Renal pelvis (tissue), 12 donors: ENCODE measurements around the gene AMTN. TPM values are rescaled to one million over a fixed set of nuclear protein-coding genes. Genes with fewer than 3 reads are reported as not detected.
"Not testable (repeated sequence)": the region's sequence is repeated elsewhere in the genome, so short reads cannot be mapped to it uniquely, and the experiment has no call there.

Experiments used
- DNase-seq: peaks from one replicate; pipeline ENCODE4 v3.0.0-alpha.2; 2013
- long read RNA-seq, 16 experiments: transcript quantifications; one replicate each; lab custom pipeline, GENCODE V29; 2026
- polyA plus RNA-seq, 3 donors: library from polyadenylated mRNA; unstranded; fragments of 120-200 nt; gene quantifications; one replicate each; pipeline ENCODE4 v1.2.1, GENCODE V29; 2013; ENCODE audit not compliant: insufficient read length in 3 of 3

The AMTN gene
- polyA plus RNA-seq, result not detected
- long read RNA-seq, donor 1, result 0 reads
- long read RNA-seq, donor 2, result 0 reads
- long read RNA-seq, donor 3, result 0 reads
- long read RNA-seq, donor 4, result 0 reads
- long read RNA-seq, donor 5, result 0 reads
- long read RNA-seq, donor 6, result 0 reads
- long read RNA-seq, donor 7, result 0 reads
- long read RNA-seq, donor 8, result 0 reads
- long read RNA-seq, donor 9, result 0 reads
- long read RNA-seq, donor 10, result 0 reads
- long read RNA-seq, donor 11, result 0 reads
- long read RNA-seq, donor 12, result 0 reads
- long read RNA-seq, donor 13, result 0 reads
- long read RNA-seq, donor 14, result 0 reads
- long read RNA-seq, donor 15, result 0 reads
- long read RNA-seq, donor 16, result 0 reads

- DNase-seq, result no peak
These were observed at the start of gene AMTN for GRCh38 chr4:70518269-70518668. AMTN (plus strand) TSS chr4:70518569; CDS start chr4:70518778, 209 bp downstream.

- no peak for DNase-seq
These were observed 46.5 kb upstream of the AMTN start, which contains the start of gene MUC7 for GRCh38 chr4:70471897-70472296. MUC7 (plus strand) TSS chr4:70472197; CDS start chr4:70474022, 1,825 bp downstream.

DNA sequence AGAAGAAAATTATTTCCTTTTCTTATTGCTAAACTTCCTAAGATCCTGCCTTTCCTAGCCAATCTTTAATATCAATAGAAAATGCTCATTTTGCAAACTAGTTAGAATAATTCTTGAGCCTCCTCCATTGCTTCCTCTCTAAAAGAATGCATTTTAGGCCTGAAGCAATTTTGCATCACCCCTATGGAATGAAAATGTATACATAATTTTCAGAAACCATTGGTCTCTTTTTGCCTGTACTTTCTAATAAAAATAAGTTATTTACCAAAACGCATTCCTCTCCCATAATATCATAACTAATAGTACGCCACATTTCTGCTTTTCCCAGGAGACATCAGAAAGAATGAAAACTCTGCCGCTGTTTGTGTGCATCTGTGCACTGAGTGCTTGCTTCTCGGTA is 44.7 kb upstream of the AMTN start:
- DNase-seq, result no peak

GRCh38 chr4:70488748-70489147 is 29.6 kb upstream of the AMTN start:
- DNase-seq, result no peak

DNA sequence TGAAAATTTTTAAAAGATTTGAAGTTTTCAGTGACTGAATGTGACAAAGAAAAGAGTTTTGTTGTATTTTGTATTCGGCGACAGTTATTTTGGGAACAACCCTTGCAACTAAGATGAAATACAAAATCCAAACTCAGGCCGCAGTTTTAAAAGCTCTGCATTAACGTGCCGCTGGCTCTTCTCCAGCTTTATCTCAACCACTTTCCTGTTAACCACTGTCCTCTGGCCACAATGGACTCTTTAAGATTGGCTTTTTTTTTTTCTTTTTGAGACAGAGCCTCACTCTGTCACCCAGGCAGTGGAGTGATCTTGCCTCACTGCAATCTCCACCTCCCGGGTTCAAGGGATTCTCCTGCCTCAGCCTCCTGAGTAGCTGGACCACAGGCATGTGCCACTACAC is 22.1 kb upstream of the AMTN start:
- no peak for DNase-seq

- DNase-seq, result not testable (repeated sequence)
These were observed 16.5 kb upstream of the AMTN start for GRCh38 chr4:70501838-70502237.

DNA sequence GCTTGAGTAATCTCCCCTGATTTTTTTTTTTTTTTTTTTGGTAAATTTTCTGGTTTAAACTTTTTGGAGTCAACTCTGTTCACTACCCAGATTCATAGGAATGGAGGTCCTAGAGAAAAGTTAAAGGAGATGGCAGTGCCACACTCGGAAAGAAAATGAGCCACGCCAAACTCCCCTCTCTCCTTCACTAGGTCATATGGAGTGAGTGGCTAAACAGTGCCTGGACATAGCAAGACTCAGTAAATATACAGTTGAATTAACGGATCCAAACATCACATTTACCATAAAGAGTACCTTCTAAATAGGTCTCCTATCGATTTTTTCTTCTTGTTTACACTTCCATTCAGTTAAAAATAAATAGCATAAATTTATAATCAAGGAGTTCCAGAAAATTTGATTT is 13.6 kb upstream of the AMTN start:
- no peak for DNase-seq

- DNase-seq, result peak; percentile 42
These were observed 13.1 kb upstream of the AMTN start for GRCh38 chr4:70505151-70505748.

DNA sequence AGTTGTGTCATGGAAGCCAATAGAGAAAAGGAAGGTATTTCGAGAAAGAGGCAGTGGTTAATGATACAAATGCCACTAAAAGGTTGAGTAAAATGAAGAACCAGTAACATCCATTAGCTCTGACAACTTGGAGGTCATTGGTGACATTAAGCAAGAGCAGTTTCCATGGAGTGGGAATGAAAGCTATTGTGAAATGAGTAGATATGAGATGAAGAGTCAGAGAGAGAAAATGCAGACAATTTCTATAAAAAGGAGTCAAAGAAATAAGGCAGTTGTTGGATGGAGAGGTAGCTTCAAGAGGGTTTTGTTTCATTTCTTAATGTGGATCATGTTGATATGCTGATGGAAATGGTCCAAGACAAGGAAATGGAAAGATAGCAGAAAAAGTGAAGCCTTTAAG is 9.6 kb upstream of the AMTN start:
- no peak for DNase-seq

DNA sequence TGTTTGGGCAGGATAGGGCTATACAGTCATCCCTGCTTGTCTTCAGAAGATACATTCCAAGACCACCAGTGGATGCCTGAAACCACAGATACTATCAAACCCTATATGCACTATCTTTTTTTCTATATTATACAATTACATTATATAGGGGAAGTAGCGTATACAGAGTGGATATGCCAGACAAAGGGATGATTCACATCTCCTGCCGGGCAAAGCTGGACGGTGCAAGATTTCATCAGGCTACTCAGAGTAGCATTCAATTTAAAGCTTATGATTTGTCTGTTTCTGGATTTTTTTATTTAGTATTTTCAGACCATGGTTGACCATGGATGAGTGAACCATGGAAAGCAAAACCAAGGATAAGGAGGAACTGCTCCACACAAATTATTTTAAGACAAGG is 7.0 kb upstream of the AMTN start:
- no peak for DNase-seq

GRCh38 chr4:70515367-70516250 is 2.8 kb upstream of the AMTN start:
- DNase-seq, result no peak

GRCh38 chr4:70518716-70519115 is 347 bp downstream of the AMTN start:
- DNase-seq, result no peak

DNA sequence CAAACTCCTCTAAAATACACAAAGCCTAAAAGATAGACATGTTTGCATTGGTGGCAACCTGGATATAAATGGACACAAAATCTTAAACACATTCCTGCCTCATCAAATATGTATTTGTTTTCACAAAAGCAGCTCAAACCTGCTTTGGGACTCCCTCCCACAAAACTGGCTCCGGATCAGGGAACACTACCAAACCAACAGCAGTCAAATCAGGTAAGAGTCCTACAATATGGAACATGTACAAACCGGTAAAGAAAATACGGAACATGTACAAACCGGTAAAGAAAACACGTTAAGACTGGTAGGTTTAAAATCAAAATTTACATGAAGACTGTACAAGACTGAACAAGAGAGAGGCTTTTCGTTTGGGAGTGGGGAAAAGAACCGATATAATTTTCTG is 4.3 kb downstream of the AMTN start:
- no peak for DNase-seq

- no peak for DNase-seq
These were observed 12.6 kb downstream of the AMTN start for GRCh38 chr4:70530997-70531396.

- DNase-seq, result no peak
These were observed 13.6 kb downstream of the AMTN start for GRCh38 chr4:70531981-70532380.

GRCh38 chr4:70533211-70533610 is 14.8 kb downstream of the AMTN start:
- no peak for DNase-seq

DNA sequence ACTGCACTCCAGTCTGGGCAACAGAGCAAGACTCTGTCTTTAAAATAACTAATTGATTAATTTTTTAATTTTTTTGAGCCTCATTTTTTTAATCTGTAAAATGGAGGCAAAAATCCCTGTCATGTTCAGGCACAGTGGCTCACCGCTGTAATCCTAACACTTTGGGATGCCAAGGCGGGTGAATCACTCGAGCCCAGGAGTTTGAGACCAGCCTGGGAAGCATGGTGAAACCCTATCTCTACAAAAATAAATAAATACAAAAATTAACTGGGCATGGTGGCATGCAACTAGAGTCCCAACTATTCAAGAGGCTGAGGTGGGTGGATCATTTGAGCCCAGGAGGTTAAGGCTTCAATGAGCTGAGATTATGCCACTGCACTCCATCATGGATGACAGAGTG is 15.4 kb downstream of the AMTN start:
- DNase-seq, result no peak

- not testable (repeated sequence) for DNase-seq
These were observed 16.5 kb downstream of the AMTN start for GRCh38 chr4:70534886-70535285.

GRCh38 chr4:70538869-70539268 is 20.5 kb downstream of the AMTN start:
- DNase-seq, result no peak

- no peak for DNase-seq
These were observed 26.0 kb downstream of the AMTN start for GRCh38 chr4:70544279-70544868.

- no peak for DNase-seq
These were observed 38.5 kb downstream of the AMTN start for GRCh38 chr4:70556856-70557255.

GRCh38 chr4:70559211-70559830 is 41.0 kb downstream of the AMTN start:
- peak; percentile 58 for DNase-seq
